Measurements from ENCODE around the gene CENPN. TPM values are rescaled to one million over a fixed set of nuclear protein-coding genes. Genes with fewer than 3 reads are reported as not detected.

Gene CENPN
- total RNA-seq, 2 donors from 2014 or later: 1.3 to 4.3 TPM

GRCh38 chr16:80997964-80998620, 8.9 kb upstream of the CENPN start:
- Histone ChIP-seq H3K4me1 (peaks cover 28% of the 10 kb centered on the region), H3K4me3 (no peak overlapping the region), H3K36me3 (replicated peaks in 1 of 2; ENCODE audit: insufficient read depth in 1 of 2, low read depth in 2 of 2) (no peaks in the 10 kb centered on the region), H3K27me3 (no peaks in the 10 kb centered on the region), H3K9me3 (no peaks in the 10 kb centered on the region), H3K27ac (peak overlapping the region in 3 of 4 donors; percentile 70 to 86 (median 73))
- TF ChIP-seq CTCF (IDR thresholded peaks at IDR 0.05) (no peak), POLR2A (IDR thresholded peaks at IDR 0.05) (no peak)
- no peak for ATAC-seq
- peak in 1 of 4 donors; percentile 12 for DNase-seq
- WGBS, 2 donors: 79 to 84% methylated on average over 7 of the region's 7 CpGs
- intact Hi-C loops (cut with DNase I): no loop called here

DNA sequence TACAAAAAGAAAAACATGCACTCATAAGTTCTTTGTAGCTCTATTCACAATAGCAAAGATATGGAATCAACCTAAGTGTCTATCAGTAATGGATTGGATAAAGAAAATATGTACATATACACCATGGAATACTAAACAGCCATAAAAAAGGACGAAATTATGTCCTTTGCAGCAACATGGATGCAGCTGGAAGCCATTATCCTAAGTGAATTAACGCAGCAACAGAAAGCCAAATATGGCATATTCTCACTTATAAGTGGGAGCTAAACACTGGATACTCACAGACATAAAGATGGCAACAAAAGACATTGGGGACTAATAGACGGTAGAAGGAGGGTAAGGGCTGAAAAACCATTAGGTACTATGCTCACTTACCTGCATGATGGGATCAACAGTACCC, 6.1 kb upstream of the CENPN start:
- WGBS, 2 donors: 86 to 91% methylated on average over 3 of the region's 3 CpGs
- intact Hi-C loops (cut with DNase I): no loop called here

GRCh38 chr16:81001330-81001729, 5.7 kb upstream of the CENPN start:
- WGBS, 2 donors: 56 to 67% methylated on average over 5 of the region's 5 CpGs
- H3K9me3 ChIP-seq: no peaks in the 10 kb centered on the region
- H3K4me1 ChIP-seq: peaks cover 45% of the 10 kb centered on the region
- no peak for DNase-seq
- H3K36me3 ChIP-seq (replicated peaks in 1 of 2; ENCODE audit: insufficient read depth in 1 of 2, low read depth in 2 of 2): no peaks in the 10 kb centered on the region
- ATAC-seq: no peak
- no peak for TF ChIP-seq CTCF (IDR thresholded peaks at IDR 0.05)
- no peak for TF ChIP-seq POLR2A (IDR thresholded peaks at IDR 0.05)
- H3K27ac ChIP-seq: no peak overlapping the region
- no peak overlapping the region for H3K4me3 ChIP-seq
- intact Hi-C loops (cut with DNase I): no loop called here
- no peaks in the 10 kb centered on the region for H3K27me3 ChIP-seq

More for the DNA sequence above, 6.1 kb upstream of the CENPN start:
- Histone ChIP-seq H3K4me1 (peaks cover 43% of the 10 kb centered on the region), H3K4me3 (no peak overlapping the region), H3K27ac (no peak overlapping the region), H3K27me3 (no peaks in the 10 kb centered on the region), H3K36me3 (replicated peaks in 1 of 2; ENCODE audit: insufficient read depth in 1 of 2, low read depth in 2 of 2) (no peaks in the 10 kb centered on the region), H3K9me3 (no peaks in the 10 kb centered on the region)
- no peak for TF ChIP-seq CTCF (IDR thresholded peaks at IDR 0.05)
- ATAC-seq (no peak), DNase-seq (no peak)

GRCh38 chr16:81003064-81003463, 4.0 kb upstream of the CENPN start:
- TF ChIP-seq CTCF (IDR thresholded peaks at IDR 0.05) (no peak), POLR2A (IDR thresholded peaks at IDR 0.05) (no peak)
- no peaks in the 10 kb centered on the region for H3K36me3 ChIP-seq (replicated peaks in 1 of 2; ENCODE audit: insufficient read depth in 1 of 2, low read depth in 2 of 2)
- peaks cover 31% of the 10 kb centered on the region for H3K4me1 ChIP-seq
- no peak overlapping the region for H3K27ac ChIP-seq
- intact Hi-C loops (cut with DNase I): no loop called here
- H3K27me3 ChIP-seq: no peaks in the 10 kb centered on the region
- no peak for DNase-seq
- no peaks in the 10 kb centered on the region for H3K9me3 ChIP-seq
- 61 to 62% methylated on average over 4 of the region's 4 CpGs for WGBS, 2 donors
- no peak for ATAC-seq
- no peak overlapping the region for H3K4me3 ChIP-seq

All from body of pancreas (tissue), 4 donors.